ENCODE data around the gene KIF1A.

KIF1A gene

DNA sequence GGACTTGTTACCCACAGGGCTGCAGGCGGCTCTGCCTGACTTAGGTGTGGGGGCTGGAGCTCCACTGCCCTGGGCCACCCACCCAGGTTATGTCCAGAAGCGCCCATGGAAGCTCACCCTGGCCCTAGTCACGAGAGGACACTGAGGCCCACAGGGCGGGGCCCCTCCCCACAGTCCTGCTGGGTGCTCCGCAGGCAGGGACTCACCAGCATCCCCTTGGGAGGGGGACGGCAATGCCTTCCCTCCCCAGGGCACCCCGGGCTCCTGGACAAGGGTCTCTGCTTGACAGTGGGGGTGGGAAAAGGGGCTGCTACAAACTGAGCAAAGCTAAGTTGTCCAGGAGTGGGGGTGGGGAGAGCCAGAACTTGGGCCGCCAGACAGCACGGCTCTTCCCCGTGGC lies 67.8 kb downstream of the KIF1A start:
- no peak for TF ChIP-seq CTCF (IDR thresholded peaks at IDR 0.05; ENCODE audit: low read depth, low read length)

GRCh38 chr2:240750409-240750808 lies 69.6 kb downstream of the KIF1A start:
- no peaks in the 10 kb centered on the region for H3K4me1 ChIP-seq
- TF ChIP-seq CTCF (IDR thresholded peaks at IDR 0.05; ENCODE audit: low read depth, low read length): no peak
- no peaks in the 10 kb centered on the region for H3K9me3 ChIP-seq
- DNase-seq: no peak
- no peaks in the 10 kb centered on the region for H3K36me3 ChIP-seq
- H3K27me3 ChIP-seq: no peaks in the 10 kb centered on the region
- no peak overlapping the region for H3K4me3 ChIP-seq (ENCODE audit: low read depth, low read length)

More for the DNA sequence above, 67.8 kb downstream of the KIF1A start:
- H3K36me3 ChIP-seq: no peaks in the 10 kb centered on the region
- no peak overlapping the region for H3K4me3 ChIP-seq (ENCODE audit: low read depth, low read length)
- DNase-seq: no peak
- H3K4me1 ChIP-seq: no peaks in the 10 kb centered on the region
- no peaks in the 10 kb centered on the region for H3K9me3 ChIP-seq
- no peaks in the 10 kb centered on the region for H3K27me3 ChIP-seq

DNA sequence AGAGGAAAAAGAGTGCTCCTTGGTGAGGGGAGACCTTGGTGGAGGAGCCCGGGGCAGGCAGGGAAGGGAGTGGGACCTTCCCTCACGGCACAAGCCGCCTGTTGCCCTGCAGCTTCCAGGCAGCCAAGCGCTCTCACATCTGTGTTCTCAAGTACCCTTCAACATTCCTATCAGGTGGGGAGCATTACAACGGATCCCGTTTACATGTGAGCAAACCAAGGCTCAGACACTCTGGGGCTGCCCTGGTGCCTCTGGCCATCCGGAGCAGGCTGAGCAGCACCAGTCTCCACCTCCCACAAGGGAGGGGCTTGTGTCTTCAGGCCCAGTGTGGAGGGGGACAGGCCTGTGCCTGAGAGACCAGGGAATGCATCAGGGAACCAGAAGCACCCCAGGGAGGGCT lies 70.5 kb downstream of the KIF1A start:
- no peak for DNase-seq
- no peaks in the 10 kb centered on the region for H3K9me3 ChIP-seq
- no peaks in the 10 kb centered on the region for H3K27me3 ChIP-seq
- H3K36me3 ChIP-seq: no peaks in the 10 kb centered on the region
- H3K4me1 ChIP-seq: no peaks in the 10 kb centered on the region
- TF ChIP-seq CTCF (IDR thresholded peaks at IDR 0.05; ENCODE audit: low read depth, low read length): no peak
- H3K4me3 ChIP-seq (ENCODE audit: low read depth, low read length): no peak overlapping the region

- TF ChIP-seq CTCF (IDR thresholded peaks at IDR 0.05; ENCODE audit: low read depth, low read length): no peak
- Histone ChIP-seq H3K4me1 (no peaks in the 10 kb centered on the region), H3K9me3 (no peaks in the 10 kb centered on the region), H3K27me3 (no peaks in the 10 kb centered on the region), H3K36me3 (no peaks in the 10 kb centered on the region; the same call in 1 of the 2 replicates), H3K4me3 (ENCODE audit: low read depth, low read length) (no peak overlapping the region)
- DNase-seq: no peak
These were observed 72.8 kb downstream of the KIF1A start for GRCh38 chr2:240747256-240747655.

DNA sequence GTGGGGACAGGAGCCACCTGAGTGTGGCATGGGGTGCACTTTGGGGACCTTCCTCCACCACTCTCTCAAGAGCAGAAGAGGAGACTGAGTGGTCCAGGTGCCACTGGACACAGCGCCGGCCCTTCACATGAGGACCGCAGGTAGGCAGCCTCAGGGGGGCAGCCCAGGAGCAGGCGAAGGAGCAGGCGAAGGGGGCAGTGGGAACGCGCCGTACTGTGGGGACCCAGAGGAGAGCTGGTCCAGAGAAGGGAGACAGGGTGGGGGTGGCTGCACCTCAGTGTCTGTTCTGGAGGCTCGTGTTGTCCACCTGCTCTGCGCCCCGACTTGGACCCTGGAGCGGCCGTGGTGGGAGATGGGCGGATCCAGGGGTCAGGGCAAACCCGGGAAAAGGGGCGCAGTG lies 73.3 kb downstream of the KIF1A start:
- H3K9me3 ChIP-seq: no peaks in the 10 kb centered on the region
- no peaks in the 10 kb centered on the region; the same call in 1 of the 2 replicates for H3K36me3 ChIP-seq
- no peak for TF ChIP-seq CTCF (IDR thresholded peaks at IDR 0.05; ENCODE audit: low read depth, low read length)
- no peaks in the 10 kb centered on the region for H3K4me1 ChIP-seq
- H3K27me3 ChIP-seq: no peaks in the 10 kb centered on the region
- no peak overlapping the region for H3K4me3 ChIP-seq (ENCODE audit: low read depth, low read length)
- DNase-seq: no peak

- no peak for TF ChIP-seq CTCF (IDR thresholded peaks at IDR 0.05; ENCODE audit: low read depth, low read length)
- no peak overlapping the region for H3K4me3 ChIP-seq (ENCODE audit: low read depth, low read length)
- DNase-seq: no peak
- no peaks in the 10 kb centered on the region; the same call in 1 of the 2 replicates for H3K36me3 ChIP-seq
- H3K27me3 ChIP-seq: no peaks in the 10 kb centered on the region
- no peaks in the 10 kb centered on the region for H3K4me1 ChIP-seq
- H3K9me3 ChIP-seq: no peaks in the 10 kb centered on the region
These were observed 74.1 kb downstream of the KIF1A start for GRCh38 chr2:240745962-240746361.
